ENCODE results near the gene PEX12.

The PEX12 gene

GRCh38 chr17:35578197-35578928 lies at the start of gene PEX12:
TSS of gene PEX12 (minus strand) at chr17:35578571. CDS start at chr17:35578021, 550 bp downstream.
- in situ Hi-C loops (cut with MboI; ENCODE audit: low sequenced_read_pairs): no loop called here

DNA sequence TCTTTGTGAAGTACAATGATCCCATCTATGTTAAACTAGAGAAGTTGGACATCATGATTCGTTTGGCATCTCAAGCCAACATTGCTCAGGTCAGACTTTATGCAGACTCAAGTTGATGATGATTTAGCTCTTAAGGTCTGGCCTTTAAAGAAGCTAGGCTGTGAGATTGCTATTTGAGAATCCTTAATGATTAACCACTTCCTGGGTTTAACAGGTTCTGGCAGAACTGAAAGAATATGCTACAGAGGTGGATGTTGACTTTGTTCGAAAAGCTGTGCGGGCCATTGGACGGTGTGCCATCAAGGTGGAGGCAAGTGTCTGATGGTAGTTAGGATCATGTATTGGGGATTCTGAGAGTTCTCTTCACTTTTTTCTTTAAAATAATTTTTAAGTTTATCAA lies 49.0 kb upstream of the PEX12 start:
- in situ Hi-C loops (cut with MboI; ENCODE audit: low sequenced_read_pairs): no loop called here

DNA sequence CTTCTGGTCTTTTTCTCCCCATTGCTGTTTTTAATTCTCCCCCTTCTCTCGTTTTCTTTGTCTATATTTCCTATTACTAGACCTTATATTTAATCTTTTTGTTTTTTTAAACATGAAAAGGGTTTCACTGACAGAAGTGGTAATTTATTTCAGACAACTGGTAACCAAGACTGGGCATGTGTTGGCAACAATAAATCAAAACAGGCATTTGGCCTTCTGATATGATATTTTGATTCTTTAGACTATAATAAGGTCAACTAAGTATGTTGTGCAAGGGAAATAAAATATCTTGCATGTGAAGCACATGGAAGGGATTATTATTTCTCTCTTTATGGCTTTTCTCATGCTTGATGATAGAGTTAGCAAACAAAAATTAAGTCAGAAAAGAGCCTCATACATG lies 43.4 kb upstream of the PEX12 start:
- in situ Hi-C loops (cut with MboI; ENCODE audit: low sequenced_read_pairs): loop anchor here (25.0 kb wide), 1 partner anchor 116 kb away; the partner anchor contains the start of gene RASL10B

GRCh38 chr17:35618628-35619027 lies 40.3 kb upstream of the PEX12 start:
- in situ Hi-C loops (cut with MboI; ENCODE audit: low sequenced_read_pairs): loop anchor here (25.0 kb wide), 1 partner anchor 119 kb away; the partner anchor contains the start of gene RASL10B

DNA sequence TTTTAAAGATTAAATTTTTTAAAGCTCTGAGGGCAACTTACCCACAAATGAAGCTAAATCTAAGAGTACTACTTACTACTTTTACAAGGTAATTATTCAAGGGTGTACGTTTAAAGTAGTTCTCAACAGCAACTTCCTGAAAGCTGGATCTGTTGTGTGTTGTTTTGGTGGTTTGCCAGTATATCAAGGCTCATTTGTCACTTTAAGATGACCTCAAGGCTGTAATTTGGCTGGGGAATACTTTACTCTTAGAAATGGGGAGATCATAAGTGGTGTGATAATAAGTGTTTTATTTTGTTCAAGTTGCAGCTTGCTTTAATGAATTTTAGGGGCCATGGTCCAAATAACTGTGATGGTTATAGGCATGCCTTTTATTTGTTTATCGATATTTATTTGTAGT lies 39.1 kb upstream of the PEX12 start:
- in situ Hi-C loops (cut with MboI; ENCODE audit: low sequenced_read_pairs): loop anchor here (25.0 kb wide), 1 partner anchor 120 kb away; the partner anchor contains the start of gene RASL10B

DNA sequence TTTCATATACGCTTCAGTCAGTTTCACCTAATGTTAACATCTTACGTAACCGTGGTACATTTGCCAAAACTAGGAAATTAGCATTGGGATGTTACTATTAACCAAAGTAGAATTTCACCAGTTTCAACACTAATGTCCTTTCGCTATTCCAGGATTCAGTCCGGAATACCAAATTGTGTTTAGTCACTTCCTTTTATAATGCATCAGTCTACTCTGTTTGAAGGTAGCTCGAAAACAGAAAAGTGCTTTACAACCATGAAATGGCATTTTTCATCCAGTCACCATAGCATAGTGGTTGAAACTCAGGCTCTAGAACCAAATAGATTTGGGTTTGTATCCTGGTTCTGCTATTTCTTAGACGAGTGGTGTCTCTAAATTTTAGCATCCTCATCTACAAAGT lies 38.2 kb upstream of the PEX12 start:
- in situ Hi-C loops (cut with MboI; ENCODE audit: low sequenced_read_pairs): loop anchor here (25.0 kb wide), 1 partner anchor 121 kb away; the partner anchor contains the start of gene RASL10B

DNA sequence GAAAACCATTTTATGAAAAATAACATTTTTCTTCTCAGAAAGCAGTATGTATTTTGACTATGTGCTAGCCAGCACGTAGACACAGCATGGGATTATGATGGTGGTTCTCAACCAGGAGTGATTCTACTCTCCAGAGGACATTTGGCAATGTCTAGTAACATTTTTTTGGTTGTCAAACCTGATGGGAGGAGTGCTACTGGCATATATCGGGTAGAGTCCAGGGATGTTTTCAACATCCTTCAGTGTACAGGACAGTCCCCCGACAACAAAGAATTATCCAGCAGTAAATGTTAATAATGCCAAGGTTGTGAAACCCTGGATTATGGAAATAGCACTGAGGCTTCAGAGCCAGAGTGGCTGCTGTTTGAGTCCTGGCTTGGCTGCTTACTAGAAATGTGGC lies 36.4 kb upstream of the PEX12 start:
- in situ Hi-C loops (cut with MboI; ENCODE audit: low sequenced_read_pairs): loop anchor here (25.0 kb wide), 1 partner anchor 122 kb away; the partner anchor contains the start of gene RASL10B

DNA sequence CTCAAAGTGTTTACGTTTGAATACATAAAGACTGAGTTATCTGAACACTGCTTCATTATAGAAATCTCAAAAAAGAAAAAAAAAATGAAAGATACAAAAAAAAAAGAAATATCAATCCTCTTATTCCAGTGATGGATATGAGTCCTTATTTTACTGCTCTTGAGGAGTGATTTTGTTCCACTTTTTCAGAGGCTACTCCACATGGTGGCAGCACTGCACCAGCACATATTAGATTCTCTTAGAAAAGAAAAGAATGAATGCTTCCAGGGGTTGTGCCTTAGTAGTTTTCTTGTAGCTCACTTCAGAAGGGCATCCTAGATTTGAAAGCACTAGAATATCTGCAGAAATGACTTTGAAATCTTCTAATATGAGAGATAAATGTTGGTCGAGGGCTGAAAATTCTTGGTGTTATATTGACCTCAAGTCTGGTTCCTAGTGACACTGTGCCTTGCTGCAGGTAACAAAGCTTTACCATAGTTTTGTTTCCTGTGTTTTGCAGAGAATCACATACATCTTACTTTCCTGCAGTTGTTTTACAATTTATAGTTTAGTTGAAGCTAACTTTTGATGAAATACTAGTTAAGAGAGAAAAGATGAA lies 34.7 kb upstream of the PEX12 start:
- in situ Hi-C loops (cut with MboI; ENCODE audit: low sequenced_read_pairs): loop anchor here (25.0 kb wide), 1 partner anchor 124 kb away; the partner anchor contains the start of gene RASL10B

DNA sequence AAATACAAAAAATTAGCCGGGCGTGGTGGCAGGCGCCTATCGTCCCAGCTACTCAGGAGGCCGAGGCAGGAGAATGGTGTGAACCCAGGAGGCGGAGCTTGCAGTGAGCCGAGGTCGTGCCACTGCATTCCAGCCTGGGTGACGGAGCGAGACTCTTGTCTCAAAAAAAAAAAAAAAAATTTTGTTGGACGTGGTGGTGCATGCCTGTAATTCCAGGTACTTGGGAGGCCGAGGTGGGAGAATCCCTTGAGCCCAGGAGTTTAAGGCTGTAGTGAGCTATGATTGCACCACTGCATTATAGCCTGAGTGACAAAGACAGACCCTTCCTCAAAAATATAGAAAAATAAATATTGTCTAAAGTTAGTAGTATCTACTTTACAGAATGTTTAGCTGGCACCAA lies 32.4 kb upstream of the PEX12 start:
- in situ Hi-C loops (cut with MboI; ENCODE audit: low sequenced_read_pairs): loop anchor here (25.0 kb wide), 1 partner anchor 127 kb away; the partner anchor contains the start of gene RASL10B

- in situ Hi-C loops (cut with MboI; ENCODE audit: low sequenced_read_pairs): loop anchor here (25.0 kb wide), 1 partner anchor 127 kb away; the partner anchor contains the start of gene RASL10B
Observed at GRCh38 chr17:35609831-35610230, 31.5 kb upstream of the PEX12 start.

DNA sequence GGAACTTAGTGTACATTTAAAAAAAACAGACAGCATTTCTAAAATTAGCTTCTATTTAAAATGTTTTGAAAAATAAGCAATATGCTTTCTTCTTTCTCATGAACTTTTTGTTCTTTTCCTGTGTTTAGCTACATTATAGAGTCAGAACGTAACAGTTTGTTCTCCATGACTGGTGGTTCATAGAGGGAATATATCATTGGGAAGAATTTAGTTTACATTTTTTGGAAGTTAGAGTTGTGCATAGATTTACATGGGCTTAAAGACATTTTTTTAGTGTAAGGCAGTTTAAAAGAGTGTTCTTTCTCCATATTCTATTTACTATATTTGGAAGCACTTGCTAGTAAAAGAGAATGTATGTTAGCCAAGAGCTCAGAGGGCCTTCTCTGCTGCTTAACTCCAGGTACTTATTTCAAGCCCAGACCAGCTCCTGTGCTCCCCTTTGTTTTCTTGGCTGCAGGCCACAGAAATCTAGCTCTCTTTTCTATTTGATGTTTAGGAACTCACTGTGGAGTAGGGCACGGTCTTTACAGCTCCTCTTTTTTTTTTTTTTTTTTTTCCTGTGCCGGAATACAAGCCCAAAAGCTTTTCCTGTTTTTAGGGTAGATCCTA lies 29.0 kb upstream of the PEX12 start:
- in situ Hi-C loops (cut with MboI; ENCODE audit: low sequenced_read_pairs): loop anchor here (25.0 kb wide), 1 partner anchor 130 kb away; the partner anchor contains the start of gene RASL10B

DNA sequence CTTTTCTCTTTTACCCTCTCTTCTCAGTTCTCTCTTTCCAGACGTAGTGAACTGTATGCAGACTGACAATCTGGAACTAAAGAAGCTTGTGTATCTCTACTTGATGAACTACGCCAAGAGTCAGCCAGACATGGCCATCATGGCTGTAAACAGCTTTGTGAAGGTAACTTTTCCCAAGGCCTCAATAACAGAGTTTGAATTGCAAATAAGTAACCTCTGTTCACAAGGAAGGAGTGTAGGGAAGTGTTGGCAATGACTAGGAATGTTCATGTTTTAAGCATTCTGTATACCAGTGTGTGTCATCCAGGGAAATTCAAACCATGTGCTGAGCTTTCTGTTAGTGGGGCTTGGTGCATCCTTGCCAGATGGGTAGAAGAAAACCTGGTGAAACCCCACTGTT lies 27.3 kb upstream of the PEX12 start:
- in situ Hi-C loops (cut with MboI; ENCODE audit: low sequenced_read_pairs): loop anchor here (25.0 kb wide), 1 partner anchor 132 kb away; the partner anchor contains the start of gene RASL10B

- in situ Hi-C loops (cut with MboI; ENCODE audit: low sequenced_read_pairs): loop anchor here (25.0 kb wide), 1 partner anchor 134 kb away; the partner anchor contains the start of gene RASL10B
Observed at GRCh38 chr17:35603674-35604073, 25.3 kb upstream of the PEX12 start.

GRCh38 chr17:35597604-35598003 lies 19.2 kb upstream of the PEX12 start:
- in situ Hi-C loops (cut with MboI; ENCODE audit: low sequenced_read_pairs): no loop called here

DNA sequence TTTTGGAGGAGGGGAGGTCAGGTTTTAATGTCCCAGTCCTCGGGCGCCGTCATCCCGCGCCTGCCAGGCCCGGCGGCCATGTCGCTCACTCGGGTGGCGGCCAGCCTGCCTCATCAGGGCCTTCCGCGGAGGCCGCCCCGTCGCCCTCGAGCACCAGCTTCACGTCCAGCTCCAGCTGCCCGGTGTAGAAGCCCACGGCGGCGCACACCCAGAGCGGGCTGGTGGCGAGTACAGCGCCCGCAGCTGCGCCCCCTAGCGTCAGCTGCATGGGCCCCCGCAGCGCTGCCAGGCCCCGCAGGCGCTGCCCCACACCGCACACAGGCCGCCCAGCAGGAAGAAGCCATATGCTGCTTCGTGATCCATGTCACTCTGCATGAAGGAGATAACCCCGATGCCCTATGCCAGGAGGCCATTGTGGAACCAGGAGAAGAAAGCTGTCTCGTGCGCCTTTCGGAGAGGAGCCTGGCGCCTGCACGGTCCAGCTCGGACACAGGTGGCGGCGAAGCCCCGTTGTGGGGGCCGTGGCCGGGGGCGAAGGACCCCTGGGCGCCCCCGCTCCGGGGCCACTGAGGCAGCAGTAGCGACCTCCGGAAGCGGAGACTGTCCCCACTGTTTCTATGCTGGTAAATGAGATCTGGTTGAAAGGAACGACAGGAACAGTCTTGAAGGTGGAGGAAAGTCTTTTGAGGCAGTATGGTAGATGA lies 18.3 kb upstream of the PEX12 start:
- in situ Hi-C loops (cut with MboI; ENCODE audit: low sequenced_read_pairs): no loop called here

DNA sequence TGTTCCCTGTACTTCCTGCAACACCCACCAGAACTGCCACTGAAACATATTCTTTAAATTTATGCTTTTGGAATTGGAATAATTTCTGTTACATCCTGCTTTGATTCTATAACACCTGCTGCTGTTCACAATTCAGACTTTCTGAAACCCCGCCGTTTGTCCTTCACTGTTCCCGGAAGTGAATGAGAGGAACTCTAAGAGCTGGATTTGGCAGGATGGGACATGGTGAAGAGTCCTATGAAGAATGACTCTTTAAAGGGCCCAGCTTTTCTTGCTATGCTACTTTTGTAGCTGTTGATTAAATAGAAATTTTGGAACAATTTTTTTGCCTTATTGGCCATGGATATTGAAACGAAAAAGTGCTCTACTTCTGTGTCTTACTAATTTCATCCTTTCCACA lies 17.7 kb upstream of the PEX12 start:
- in situ Hi-C loops (cut with MboI; ENCODE audit: low sequenced_read_pairs): no loop called here

DNA sequence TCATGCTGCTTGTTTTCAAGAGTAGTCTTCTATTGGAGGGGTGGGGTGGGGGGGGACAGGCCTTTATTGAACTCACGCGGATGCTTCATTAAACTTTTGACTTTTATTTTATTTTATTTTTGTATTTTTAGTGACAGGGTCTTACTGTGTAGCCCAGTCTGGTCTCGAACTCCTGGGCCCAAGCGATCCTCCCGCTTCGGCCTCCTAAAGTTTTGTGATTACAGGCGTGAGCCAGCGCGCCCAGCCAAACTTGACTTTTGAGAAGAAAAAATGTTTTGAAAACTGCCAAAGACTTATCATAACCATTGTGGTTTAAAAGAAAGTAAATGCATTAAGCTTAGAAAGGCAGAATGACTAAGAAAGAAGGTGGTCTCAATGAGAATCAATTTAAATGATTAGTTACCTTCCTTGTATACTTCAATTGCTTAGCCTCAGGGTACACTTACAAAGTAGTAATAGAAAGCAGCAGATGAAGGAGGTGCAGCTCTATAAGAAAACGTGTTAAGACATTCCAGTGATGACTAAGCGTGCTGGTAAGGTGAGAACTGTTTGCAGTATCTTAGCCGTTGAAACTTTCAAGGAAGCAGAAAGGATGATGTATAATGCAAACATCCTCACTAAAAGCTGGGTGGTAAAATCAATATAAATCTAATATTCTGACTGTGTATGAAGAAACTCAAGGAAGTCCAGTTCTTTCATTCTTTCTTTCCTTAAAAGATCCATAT lies 10.0 kb upstream of the PEX12 start:
- in situ Hi-C loops (cut with MboI; ENCODE audit: low sequenced_read_pairs): no loop called here

DNA sequence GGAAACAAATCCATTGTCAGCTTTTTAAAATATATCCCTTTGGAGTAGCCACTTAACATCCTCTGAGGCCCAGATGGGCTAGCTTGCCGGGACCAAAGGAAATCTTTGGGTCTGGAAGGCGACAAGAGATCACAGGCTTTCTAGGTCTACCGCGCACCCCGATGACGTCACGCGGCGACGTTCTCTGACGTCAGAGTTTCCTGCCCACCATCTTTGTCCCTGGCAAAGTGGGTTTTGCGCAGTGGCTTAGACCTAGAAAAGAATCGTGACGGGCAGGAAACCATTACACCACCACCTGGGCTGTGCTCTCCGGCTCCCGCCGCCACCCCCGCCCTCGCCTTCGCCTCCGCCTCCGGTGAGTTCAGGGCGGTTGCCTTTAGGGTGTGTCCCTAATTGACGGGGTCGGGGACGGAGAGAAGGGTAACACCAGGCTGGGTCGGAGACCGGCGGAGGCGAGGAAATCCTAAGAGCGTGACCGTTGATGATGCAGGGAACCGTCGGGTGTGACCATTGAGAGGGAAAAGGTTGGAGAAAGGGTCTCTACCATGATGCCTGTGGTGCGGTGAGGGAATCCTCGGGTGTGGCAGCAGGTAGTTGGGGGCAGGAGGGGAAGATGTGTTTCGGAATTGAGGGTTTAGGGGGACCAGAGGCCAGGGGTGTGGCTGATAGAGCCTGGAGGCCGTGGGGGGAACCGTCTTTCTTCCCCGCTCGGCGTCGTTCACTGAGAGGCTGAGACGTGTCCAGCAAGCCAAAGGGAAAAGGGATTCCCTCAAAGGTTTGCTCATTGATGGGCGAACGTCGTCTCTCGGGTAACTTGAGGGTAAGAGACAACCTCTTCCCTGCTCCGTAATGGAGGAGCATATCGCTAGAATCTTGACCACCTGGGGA lies 8.9 kb upstream of the PEX12 start, which contains the start of gene AP2B1:
Gene AP2B1, plus strand, starts transcription at position 249 of the 888 bp plus-strand sequence. CDS start 6,709 bp downstream, outside the sequence.
- in situ Hi-C loops (cut with MboI; ENCODE audit: low sequenced_read_pairs): no loop called here

- in situ Hi-C loops (cut with MboI; ENCODE audit: low sequenced_read_pairs): no loop called here
Observed at GRCh38 chr17:35586569-35587073, 8.2 kb upstream of the PEX12 start.
